ENCODE data around the gene SLAMF9.

DNA sequence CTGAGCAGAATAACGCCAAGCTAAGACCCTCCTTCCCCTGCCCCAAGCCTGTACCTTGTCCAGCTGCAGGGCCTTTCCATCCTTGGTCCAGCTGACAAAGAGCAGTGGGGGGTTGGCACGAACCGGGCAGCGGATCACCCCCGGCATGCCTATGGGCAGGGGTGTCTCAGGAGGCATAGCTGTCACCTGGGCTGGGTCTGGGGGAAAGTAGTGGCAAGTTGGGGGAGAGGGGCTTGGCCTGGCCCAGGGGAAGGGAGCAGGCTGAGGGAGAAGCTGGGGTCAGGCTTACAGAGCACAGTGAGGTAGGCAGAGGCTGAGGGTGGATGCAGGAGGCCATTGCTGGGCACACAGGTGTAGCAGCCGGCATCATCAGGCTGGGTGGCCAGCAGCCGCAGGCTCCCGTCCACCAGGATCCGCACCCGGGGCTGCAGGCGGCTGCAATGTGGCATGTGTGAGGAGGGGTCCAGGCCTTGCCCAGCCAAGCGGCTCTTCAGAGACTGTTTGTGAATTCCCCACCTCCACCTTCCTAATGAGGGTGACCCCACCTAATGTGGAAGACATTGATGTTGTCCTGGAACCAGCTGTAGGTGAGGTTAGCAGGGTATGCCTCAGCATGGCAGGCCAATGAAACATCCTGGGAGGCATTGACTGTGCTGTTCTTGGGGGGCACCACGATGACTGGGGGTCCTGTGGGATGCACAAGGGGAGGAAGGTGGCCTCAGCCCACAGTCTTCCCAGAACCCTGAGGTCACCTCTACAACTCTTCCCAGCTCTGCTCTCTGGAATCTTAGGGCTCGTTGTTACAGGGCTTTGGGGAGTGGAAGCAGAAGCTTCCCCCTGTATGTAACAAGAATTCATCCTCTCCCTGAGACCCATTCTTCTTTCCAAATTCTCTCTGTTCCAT lies 19.6 kb downstream of the SLAMF9 start:
- TF ChIP-seq, protein P1, sequence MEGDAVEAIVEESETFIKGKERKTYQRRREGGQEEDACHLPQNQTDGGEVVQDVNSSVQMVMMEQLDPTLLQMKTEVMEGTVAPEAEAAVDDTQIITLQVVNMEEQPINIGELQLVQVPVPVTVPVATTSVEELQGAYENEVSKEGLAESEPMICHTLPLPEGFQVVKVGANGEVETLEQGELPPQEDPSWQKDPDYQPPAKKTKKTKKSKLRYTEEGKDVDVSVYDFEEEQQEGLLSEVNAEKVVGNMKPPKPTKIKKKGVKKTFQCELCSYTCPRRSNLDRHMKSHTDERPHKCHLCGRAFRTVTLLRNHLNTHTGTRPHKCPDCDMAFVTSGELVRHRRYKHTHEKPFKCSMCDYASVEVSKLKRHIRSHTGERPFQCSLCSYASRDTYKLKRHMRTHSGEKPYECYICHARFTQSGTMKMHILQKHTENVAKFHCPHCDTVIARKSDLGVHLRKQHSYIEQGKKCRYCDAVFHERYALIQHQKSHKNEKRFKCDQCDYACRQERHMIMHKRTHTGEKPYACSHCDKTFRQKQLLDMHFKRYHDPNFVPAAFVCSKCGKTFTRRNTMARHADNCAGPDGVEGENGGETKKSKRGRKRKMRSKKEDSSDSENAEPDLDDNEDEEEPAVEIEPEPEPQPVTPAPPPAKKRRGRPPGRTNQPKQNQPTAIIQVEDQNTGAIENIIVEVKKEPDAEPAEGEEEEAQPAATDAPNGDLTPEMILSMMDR (IDR thresholded peaks at IDR 0.05): no peak
- TF ChIP-seq POLR2A (IDR thresholded peaks at IDR 0.05): no peak

Measured in right lobe of liver (tissue), 4 donors.